Esophagus muscularis mucosa (tissue), 4 donors: ENCODE measurements around the gene PAQR5.

Source experiments
- CTCF ChIP-seq, 3 experiments: fragments of 200-600 bp in 2 of 3; fragments of 450-650 bp in 1 of 3; sonication (generic) in 2 of 3; IDR thresholded peaks; one replicate each; pipeline ENCODE4 v1.5.1; 2017 to 2019; ENCODE audit warnings: antibody characterized with exemption in 3 of 3, mild to moderate bottlenecking in 2 of 3, moderate library complexity in 1 of 3
- EP300 ChIP-seq: sonication (generic); formaldehyde crosslinking; IDR thresholded peaks from one replicate; pipeline ENCODE4 v1.6.1; 2017; ENCODE audit warnings: antibody characterized with exemption
- POLR2A ChIP-seq: fragments of 450-650 bp; IDR thresholded peaks from one replicate; pipeline ENCODE4 v1.6.1; 2017; ENCODE audit warnings: antibody characterized with exemption, moderate library complexity, mild to moderate bottlenecking, low read depth
- POLR2AphosphoS5 ChIP-seq, 2 donors: sonication (generic); formaldehyde crosslinking; IDR thresholded peaks; one replicate each; pipeline ENCODE4 v1.6.1; 2017; ENCODE audit warnings: antibody characterized with exemption in 2 of 2

DNA sequence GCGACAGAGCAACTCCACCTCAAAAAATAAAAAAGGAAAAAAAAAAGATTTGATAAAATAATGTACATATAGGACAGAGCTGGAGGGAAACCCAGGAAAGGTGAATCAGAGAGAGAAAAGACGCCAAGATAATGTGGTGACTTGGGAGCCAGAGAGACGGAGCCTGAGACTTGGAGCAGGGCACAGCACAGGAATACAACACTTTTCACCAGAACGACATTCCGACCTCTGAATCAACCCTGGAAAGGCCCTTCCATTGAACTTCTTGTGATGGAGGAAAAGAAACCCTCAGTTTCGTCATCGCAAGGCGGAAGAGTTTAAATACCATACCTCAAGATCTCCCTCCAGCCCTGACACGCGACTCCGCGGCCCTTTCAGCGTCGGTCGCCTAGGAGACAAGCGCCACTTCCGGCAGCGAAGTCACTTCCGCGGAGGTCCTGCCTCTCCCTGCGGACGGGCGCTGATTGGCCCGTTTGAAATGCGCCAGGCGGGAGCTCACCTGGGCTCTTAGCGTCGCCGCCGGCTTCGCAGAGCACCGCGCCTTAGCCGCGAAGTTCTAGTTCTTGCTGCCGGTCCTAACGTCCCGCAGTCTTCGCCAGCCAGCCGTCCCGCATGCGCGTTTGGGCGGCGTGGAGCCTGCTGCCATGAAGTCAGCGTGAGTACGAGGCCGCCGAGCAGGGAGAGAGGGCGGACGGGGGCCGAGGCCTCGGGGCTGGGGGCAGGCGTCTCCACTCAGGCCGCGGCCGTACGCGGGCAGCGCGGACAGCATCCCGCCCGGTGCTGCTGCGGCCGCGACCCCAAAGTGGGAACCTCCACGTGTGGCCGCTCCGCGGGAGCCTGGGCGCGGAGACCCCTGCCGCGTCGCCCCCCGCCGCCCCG is 115.3 kb downstream of the PAQR5 start, which contains the start of gene KIF23:
- TF ChIP-seq POLR2A (no peak), CTCF (IDR thresholded peaks at IDR 0.05) (no peak), EP300 (no peak), POLR2AphosphoS5 (IDR thresholded peaks at IDR 0.05) (peak; percentile 57 to 75)
